GM12878 (cell line): ENCODE measurements around the gene FAM78A. TPM values are rescaled to one million over a fixed set of nuclear protein-coding genes. Genes with fewer than 3 reads are reported as not detected.

Experiments used
- ATAC-seq: fragments of 200-7000 bp; cut with Tn5 transposase; 3 replicates; pipeline ENCODE4 v1.9.1; 2020; ENCODE audit warnings: mild to moderate bottlenecking, moderate library complexity
- BruUV-seq: library from RNA; stranded (reverse); fragments of 400-500 nt; replicated peaks from 2 replicates; lab custom pipeline; 2021; lab: Mats Ljungman, UMichigan
- CTCF ChIA-PET: fragments of 300-600 bp; sonication (Branson Sonifier 250); formaldehyde crosslinking; extraction: SDS; loops from one replicate; lab custom pipeline; 2021; ENCODE audit warnings: inconsistent platforms; lab: Yijun Ruan, JAX
- POLR2A ChIA-PET: fragments of 350-600 bp; formaldehyde crosslinking; extraction: SDS; loops from one replicate; lab custom pipeline; 2021; ENCODE audit warnings: inconsistent platforms; lab: Charles Lee
- RAD21 ChIA-PET: fragments of 300-600 bp; sonication (Branson Sonifier 250); formaldehyde crosslinking; loops from one replicate; lab custom pipeline; 2023; ENCODE audit warnings: antibody characterized with exemption; ENCODE audit not compliant: unreplicated experiment; lab: Charles Lee
- SMC1A ChIA-PET: fragments of 300-600 bp; sonication (Branson Sonifier 250); formaldehyde crosslinking; loops from one replicate; lab custom pipeline; 2023; ENCODE audit not compliant: unreplicated experiment, uncharacterized antibody; lab: Charles Lee
- DNase-seq: peaks from one replicate; pipeline ENCODE4 v3.0.0-alpha.2; 2011; ENCODE audit warnings: low read depth, low spot score
- FAIRE-seq: peaks from 3 replicates; lab custom pipeline; 2011; peaks lifted over from hg19 to GRCh38; lab: Jason Lieb, UNC
- H2AFZ ChIP-seq: 2 replicates; pipeline ENCODE4 v1.6.0; 2011; ENCODE audit warnings: low read depth, low read length, control low read depth; ENCODE audit not compliant: control insufficient read depth
- H3K27ac ChIP-seq: 2 replicates; pipeline ENCODE4 v1.5.1; 2011; ENCODE audit warnings: control low read depth; ENCODE audit not compliant: control insufficient read depth, insufficient read depth
- H3K27me3 ChIP-seq, 2 experiments: replicated peaks in 1 of 2; 2 replicates each; pipeline versions ENCODE4 v1.6.0 to v1.6.1; 2011; ENCODE audit warnings: low read length in 1 of 2; ENCODE audit not compliant: control insufficient read depth in 2 of 2, insufficient read depth in 2 of 2
- H3K36me3 ChIP-seq, 2 experiments: 2 replicates each; pipeline ENCODE4 v1.5.1; 2011; ENCODE audit warnings: low read length in 1 of 2; ENCODE audit not compliant: control insufficient read depth in 2 of 2, insufficient read depth in 2 of 2
- H3K4me1 ChIP-seq: 2 replicates; pipeline ENCODE4 v1.6.1; 2011; ENCODE audit warnings: mild to moderate bottlenecking, low read length, moderate library complexity, mixed read lengths; ENCODE audit not compliant: control insufficient read depth, insufficient read depth
- H3K4me2 ChIP-seq: 2 replicates; pipeline ENCODE4 v1.6.0; 2011; ENCODE audit warnings: control low read depth; ENCODE audit not compliant: control insufficient read depth, insufficient read depth
- H3K4me3 ChIP-seq: fragments of 200-600 bp; sonication (generic); 2 replicates; pipeline ENCODE4 v1.5.1; 2016
- H3K79me2 ChIP-seq: 2 replicates; pipeline ENCODE4 v1.6.0; 2011; ENCODE audit warnings: low read length; ENCODE audit not compliant: control insufficient read depth, insufficient read depth
- H3K9ac ChIP-seq: 2 replicates; pipeline ENCODE4 v1.8.0; 2011; ENCODE audit warnings: low read length, control low read depth, mixed read lengths; ENCODE audit not compliant: control insufficient read depth, insufficient read depth
- H3K9me3 ChIP-seq: replicated peaks from 3 replicates; pipeline ENCODE4 v1.5.1; 2011; ENCODE audit warnings: mild to moderate bottlenecking, low read length; ENCODE audit not compliant: control insufficient read depth, insufficient read depth
- H4K20me1 ChIP-seq: 2 replicates; pipeline ENCODE4 v1.6.0; 2011; ENCODE audit not compliant: control insufficient read depth, insufficient read depth
- BACH1 ChIP-seq: fragments of 450-650 bp; IDR thresholded peaks from 2 replicates; pipeline ENCODE4 v1.6.1; 2017; ENCODE audit warnings: mild to moderate bottlenecking, borderline replicate concordance
- FOS ChIP-seq: IDR thresholded peaks from 3 replicates; pipeline ENCODE4 v1.6.1; 2011; ENCODE audit warnings: borderline replicate concordance; ENCODE audit not compliant: insufficient read length; ENCODE audit errors: extremely low read depth
- HDGF ChIP-seq: fragments of 450-650 bp; IDR thresholded peaks from 2 replicates; pipeline ENCODE4 v1.6.1; 2016; ENCODE audit warnings: antibody characterized with exemption
- KLF5 ChIP-seq: fragments of 450-650 bp; IDR thresholded peaks from 2 replicates; pipeline ENCODE4 v1.6.1; 2014; ENCODE audit warnings: mild to moderate bottlenecking; ENCODE audit not compliant: partially characterized antibody
- MTA3 ChIP-seq: IDR thresholded peaks from 2 replicates; pipeline ENCODE4 v1.6.1; 2012; ENCODE audit warnings: low read length, inconsistent platforms, borderline replicate concordance
- SIX5 ChIP-seq: IDR thresholded peaks from 2 replicates; pipeline ENCODE4 v1.6.1; 2011; ENCODE audit warnings: mild to moderate bottlenecking, low read depth, low read length, moderate library complexity; ENCODE audit not compliant: severe bottlenecking
- STAT1 ChIP-seq: fragments of 450-650 bp; conservative IDR thresholded peaks from 2 replicates; pipeline ENCODE4 v1.6.1; 2014; ENCODE audit warnings: antibody characterized with exemption, mild to moderate bottlenecking
- TCF3 ChIP-seq: IDR thresholded peaks from 2 replicates; pipeline ENCODE4 v1.6.1; 2012; ENCODE audit warnings: low read depth, mild to moderate bottlenecking, low read length, borderline replicate concordance; ENCODE audit not compliant: insufficient read depth
- WGBS: methylation state at CpG from one replicate; pipeline ENCODE4 v1.1.6; 2016; ENCODE audit warnings: low lambda C conversion rate; ENCODE audit not compliant: insufficient replicate concordance, insufficient coverage; ENCODE audit errors: missing lambda C conversion rate; 5-methylcytosine and 5-hydroxymethylcytosine counted together
- in situ Hi-C: fragments of 300-500 bp; cut with MboI; formaldehyde crosslinking; loops from 9 replicates; pipeline ENCODE4 v1.14.3; 2018; ENCODE audit warnings: mixed read lengths
- intact Hi-C: fragments of 100-400 bp; cut with micrococcal nuclease; formaldehyde crosslinking; loops from one replicate; pipeline ENCODE4 v1.14.2; 2022; ENCODE audit not compliant: unreplicated experiment
- polyA plus RNA-seq, 11 experiments: library from polyadenylated mRNA; depleted of rRNA in 4 of 11; unstranded in 6 of 11; stranded (reverse) in 5 of 11; fragments of >200 nt; fragmentation: Nextera tagmentation in 4 of 11; fragmentation: Illumina TruSeq in 1 of 11; extraction: Ambion mirVana in 4 of 11; extraction: Trizol in 1 of 11; gene quantifications; 1 replicate in 1 of 11; 2 replicates in 10 of 11; pipeline versions ENCODE4 v1.2.1 to v1.2.3, GENCODE V29; 2011 to 2016; ENCODE audit warnings: inconsistent platforms in 2 of 11, missing spikeins in 2 of 11, low read depth in 1 of 11
- total RNA-seq, 4 experiments: library from RNA; depleted of rRNA in 3 of 4; stranded (reverse); fragments of >200 nt in 3 of 4; fragmentation: Illumina TruSeq in 1 of 4; extraction: Trizol in 1 of 4; gene quantifications; 2 replicates each; pipeline versions ENCODE4 v1.2.1 to v1.2.3, GENCODE V29; 2013 to 2021
- TF ChIP-seq, protein P1 (sequence below): fragments of 450-650 bp; IDR thresholded peaks from 2 replicates; pipeline ENCODE4 v1.6.1; 2017; ENCODE audit warnings: mild to moderate bottlenecking, moderate library complexity
- TF ChIP-seq, protein P2 (sequence below): fragments of 450-650 bp; formaldehyde crosslinking; IDR thresholded peaks from 2 replicates; pipeline ENCODE4 v1.4.0; 2022; ENCODE audit warnings: mild to moderate bottlenecking, moderate library complexity
- TF ChIP-seq, protein P3 (sequence below): fragments of 450-650 bp; IDR thresholded peaks from 2 replicates; pipeline ENCODE4 v1.6.1; 2016; ENCODE audit warnings: mild to moderate bottlenecking, moderate library complexity, borderline replicate concordance

Gene FAM78A
- total and polyA plus RNA-seq, 10 of the 15 experiments (the other 5 are each of a cell fraction or from before 2014, with no cell fraction given) = 0.18 to 32.5 (median 12.2) TPM

DNA sequence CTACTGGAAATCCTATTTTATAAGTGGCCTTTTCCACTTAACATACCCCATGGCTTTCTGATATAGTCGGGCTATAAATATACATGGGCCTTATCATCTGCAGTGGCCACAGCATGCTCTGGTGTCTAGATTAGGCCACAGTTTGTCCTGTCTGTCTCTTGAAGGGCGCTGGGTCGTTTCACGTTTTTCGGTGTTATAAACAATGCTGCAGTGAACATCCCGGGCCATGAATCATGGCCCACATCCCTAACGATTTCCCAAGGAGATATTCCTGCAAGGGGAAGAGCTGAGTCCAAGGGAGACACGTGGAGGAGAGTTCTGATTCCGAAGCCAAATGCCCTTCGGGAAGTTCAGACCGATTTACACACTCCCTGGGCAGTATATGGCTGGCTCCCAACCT, 21.6 kb upstream of the FAM78A start (continued):
- TF ChIP-seq FOS = no peak
- TF ChIP-seq STAT1 = no peak
- no peak for TF ChIP-seq HDGF
- no peak for TF ChIP-seq MTA3
- TF ChIP-seq, protein P1, sequence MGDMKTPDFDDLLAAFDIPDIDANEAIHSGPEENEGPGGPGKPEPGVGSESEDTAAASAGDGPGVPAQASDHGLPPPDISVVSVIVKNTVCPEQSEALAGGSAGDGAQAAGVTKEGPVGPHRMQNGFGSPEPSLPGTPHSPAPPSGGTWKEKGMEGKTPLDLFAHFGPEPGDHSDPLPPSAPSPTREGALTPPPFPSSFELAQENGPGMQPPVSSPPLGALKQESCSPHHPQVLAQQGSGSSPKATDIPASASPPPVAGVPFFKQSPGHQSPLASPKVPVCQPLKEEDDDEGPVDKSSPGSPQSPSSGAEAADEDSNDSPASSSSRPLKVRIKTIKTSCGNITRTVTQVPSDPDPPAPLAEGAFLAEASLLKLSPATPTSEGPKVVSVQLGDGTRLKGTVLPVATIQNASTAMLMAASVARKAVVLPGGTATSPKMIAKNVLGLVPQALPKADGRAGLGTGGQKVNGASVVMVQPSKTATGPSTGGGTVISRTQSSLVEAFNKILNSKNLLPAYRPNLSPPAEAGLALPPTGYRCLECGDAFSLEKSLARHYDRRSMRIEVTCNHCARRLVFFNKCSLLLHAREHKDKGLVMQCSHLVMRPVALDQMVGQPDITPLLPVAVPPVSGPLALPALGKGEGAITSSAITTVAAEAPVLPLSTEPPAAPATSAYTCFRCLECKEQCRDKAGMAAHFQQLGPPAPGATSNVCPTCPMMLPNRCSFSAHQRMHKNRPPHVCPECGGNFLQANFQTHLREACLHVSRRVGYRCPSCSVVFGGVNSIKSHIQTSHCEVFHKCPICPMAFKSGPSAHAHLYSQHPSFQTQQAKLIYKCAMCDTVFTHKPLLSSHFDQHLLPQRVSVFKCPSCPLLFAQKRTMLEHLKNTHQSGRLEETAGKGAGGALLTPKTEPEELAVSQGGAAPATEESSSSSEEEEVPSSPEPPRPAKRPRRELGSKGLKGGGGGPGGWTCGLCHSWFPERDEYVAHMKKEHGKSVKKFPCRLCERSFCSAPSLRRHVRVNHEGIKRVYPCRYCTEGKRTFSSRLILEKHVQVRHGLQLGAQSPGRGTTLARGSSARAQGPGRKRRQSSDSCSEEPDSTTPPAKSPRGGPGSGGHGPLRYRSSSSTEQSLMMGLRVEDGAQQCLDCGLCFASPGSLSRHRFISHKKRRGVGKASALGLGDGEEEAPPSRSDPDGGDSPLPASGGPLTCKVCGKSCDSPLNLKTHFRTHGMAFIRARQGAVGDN = no peak
- TF ChIP-seq BACH1 = no peak
- no peak for TF ChIP-seq KLF5

DNA sequence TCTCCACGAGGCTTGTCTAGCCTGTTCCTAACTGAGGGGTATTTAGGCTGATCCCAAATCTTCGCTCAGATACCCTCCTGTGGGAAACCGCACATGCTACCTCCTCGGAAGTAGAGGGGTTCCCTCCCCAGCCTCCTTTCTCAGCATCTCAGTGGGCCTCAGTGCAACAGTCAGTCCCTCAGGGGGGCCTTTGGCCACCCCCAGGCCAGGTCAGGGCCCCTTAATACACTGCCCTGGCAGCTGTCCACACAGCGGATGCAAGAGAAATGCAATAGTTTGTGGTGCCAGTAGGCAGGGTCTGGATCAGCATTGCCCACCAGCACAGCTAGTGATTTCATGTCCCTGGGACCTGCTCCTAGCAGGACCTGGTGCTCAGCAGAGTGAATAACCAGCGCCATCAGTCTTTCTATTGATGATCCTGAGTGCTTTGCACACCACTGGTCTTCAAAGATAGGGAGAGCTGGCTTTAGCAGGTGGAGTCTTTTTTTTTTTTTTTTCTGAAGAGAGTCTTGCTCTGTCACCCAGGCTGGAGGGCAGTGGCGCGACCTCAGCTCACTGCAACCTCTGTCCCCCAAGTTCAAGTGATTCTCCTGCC, 20.7 kb upstream of the FAM78A start:
- Histone ChIP-seq H3K4me3 (no peak overlapping the region), H3K27me3 (no peaks in the 10 kb centered on the region), H3K27ac (no peak overlapping the region), H2AFZ (no peak overlapping the region), H3K36me3 (no peaks in the 10 kb centered on the region), H4K20me1 (no peaks in the 10 kb centered on the region; the same call in 1 of the 2 replicates), H3K4me2 (no peak overlapping the region), H3K79me2 (no peaks in the 10 kb centered on the region), H3K9ac (no peak overlapping the region), H3K4me1 (no peaks in the 10 kb centered on the region), H3K9me3 (no peaks in the 10 kb centered on the region)
- ATAC-seq (no peak), DNase-seq (no peak), FAIRE-seq (no peak)
- ChIA-PET POLR2A (interaction anchor here (0.6 kb wide), 3 partner anchors 14 to 775 kb away, joined by 5 to 9 read pairs (median 5); no protein-coding TSS in a partner anchor), SMC1A (no interaction called here), CTCF (interaction anchor here (1.0 kb wide), 1 partner anchor 118 kb away, joined by 3 read pairs; no protein-coding TSS in a partner anchor), RAD21 (interaction anchor here (0.6 kb wide), 1 partner anchor 27 kb away, joined by 3 read pairs; no protein-coding TSS in a partner anchor)
- BruUV-seq = no TSS peak
- WGBS = 35% methylated on average over 6 of the region's 8 CpGs
- intact Hi-C loops (no loop called here), in situ Hi-C loops (no loop called here)
- TF ChIP-seq, protein P2, sequence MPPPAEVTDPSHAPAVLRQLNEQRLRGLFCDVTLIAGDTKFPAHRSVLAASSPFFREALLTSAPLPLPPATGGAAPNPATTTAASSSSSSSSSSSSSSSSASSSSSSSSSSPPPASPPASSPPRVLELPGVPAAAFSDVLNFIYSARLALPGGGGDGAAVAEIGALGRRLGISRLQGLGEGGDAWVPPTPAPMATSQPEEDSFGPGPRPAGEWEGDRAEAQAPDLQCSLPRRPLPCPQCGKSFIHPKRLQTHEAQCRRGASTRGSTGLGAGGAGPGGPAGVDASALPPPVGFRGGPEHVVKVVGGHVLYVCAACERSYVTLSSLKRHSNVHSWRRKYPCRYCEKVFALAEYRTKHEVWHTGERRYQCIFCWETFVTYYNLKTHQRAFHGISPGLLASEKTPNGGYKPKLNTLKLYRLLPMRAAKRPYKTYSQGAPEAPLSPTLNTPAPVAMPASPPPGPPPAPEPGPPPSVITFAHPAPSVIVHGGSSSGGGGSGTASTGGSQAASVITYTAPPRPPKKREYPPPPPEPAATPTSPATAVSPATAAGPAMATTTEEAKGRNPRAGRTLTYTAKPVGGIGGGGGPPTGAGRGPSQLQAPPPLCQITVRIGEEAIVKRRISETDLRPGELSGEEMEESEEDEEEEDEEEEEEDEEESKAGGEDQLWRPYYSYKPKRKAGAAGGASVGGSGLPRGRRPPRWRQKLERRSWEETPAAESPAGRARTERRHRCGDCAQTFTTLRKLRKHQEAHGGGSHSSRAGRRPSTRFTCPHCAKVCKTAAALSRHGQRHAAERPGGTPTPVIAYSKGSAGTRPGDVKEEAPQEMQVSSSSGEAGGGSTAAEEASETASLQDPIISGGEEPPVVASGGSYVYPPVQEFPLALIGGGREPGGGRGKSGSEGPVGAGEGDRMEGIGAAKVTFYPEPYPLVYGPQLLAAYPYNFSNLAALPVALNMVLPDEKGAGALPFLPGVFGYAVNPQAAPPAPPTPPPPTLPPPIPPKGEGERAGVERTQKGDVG (CRISPR knock-in tag) = no peak
- TF ChIP-seq SIX5 = no peak
- no peak for TF ChIP-seq TCF3
- TF ChIP-seq, protein P3, sequence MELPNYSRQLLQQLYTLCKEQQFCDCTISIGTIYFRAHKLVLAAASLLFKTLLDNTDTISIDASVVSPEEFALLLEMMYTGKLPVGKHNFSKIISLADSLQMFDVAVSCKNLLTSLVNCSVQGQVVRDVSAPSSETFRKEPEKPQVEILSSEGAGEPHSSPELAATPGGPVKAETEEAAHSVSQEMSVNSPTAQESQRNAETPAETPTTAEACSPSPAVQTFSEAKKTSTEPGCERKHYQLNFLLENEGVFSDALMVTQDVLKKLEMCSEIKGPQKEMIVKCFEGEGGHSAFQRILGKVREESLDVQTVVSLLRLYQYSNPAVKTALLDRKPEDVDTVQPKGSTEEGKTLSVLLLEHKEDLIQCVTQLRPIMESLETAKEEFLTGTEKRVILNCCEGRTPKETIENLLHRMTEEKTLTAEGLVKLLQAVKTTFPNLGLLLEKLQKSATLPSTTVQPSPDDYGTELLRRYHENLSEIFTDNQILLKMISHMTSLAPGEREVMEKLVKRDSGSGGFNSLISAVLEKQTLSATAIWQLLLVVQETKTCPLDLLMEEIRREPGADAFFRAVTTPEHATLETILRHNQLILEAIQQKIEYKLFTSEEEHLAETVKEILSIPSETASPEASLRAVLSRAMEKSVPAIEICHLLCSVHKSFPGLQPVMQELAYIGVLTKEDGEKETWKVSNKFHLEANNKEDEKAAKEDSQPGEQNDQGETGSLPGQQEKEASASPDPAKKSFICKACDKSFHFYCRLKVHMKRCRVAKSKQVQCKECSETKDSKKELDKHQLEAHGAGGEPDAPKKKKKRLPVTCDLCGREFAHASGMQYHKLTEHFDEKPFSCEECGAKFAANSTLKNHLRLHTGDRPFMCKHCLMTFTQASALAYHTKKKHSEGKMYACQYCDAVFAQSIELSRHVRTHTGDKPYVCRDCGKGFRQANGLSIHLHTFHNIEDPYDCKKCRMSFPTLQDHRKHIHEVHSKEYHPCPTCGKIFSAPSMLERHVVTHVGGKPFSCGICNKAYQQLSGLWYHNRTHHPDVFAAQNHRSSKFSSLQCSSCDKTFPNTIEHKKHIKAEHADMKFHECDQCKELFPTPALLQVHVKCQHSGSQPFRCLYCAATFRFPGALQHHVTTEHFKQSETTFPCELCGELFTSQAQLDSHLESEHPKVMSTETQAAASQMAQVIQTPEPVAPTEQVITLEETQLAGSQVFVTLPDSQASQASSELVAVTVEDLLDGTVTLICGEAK = no peak
